ENCODE measurements around the gene CCN6.

CCN6 gene

GRCh38 chr6:112085286-112086065 lies 31.6 kb downstream of the CCN6 start:
- H3K4me1 ChIP-seq (ENCODE audit: control insufficient read depth, low read depth, low read length) = no peaks in the 10 kb centered on the region
- H2BK5ac ChIP-seq (ENCODE audit: low read length) = no peak overlapping the region
- no peak overlapping the region for H3K4me3 ChIP-seq (ENCODE audit: low read length)
- H4K8ac ChIP-seq (ENCODE audit: low read depth, low read length) = no peak overlapping the region
- H3K56ac ChIP-seq (ENCODE audit: low read length) = no peak overlapping the region
- no peaks in the 10 kb centered on the region for H3K36me3 ChIP-seq (ENCODE audit: control insufficient read depth, insufficient read depth, low read length)
- no peak overlapping the region for H3K4me2 ChIP-seq (ENCODE audit: low read length)
- H3K18ac ChIP-seq (ENCODE audit: low read length) = no peak overlapping the region
- no CpG with 5 or more reads among the region's 8 CpGs for WGBS (ENCODE audit: extremely low coverage, insufficient coverage, low lambda C conversion rate)
- H3K27me3 ChIP-seq (ENCODE audit: insufficient read depth, low read length, poor library complexity) = no peaks in the 10 kb centered on the region
- H2BK15ac ChIP-seq (replicated peaks; ENCODE audit: low read depth) = no peak overlapping the region
- no peak overlapping the region for H4K5ac ChIP-seq (ENCODE audit: low read length)
- no peak overlapping the region for H3K23ac ChIP-seq (ENCODE audit: low read length)
- H2AK5ac ChIP-seq (ENCODE audit: low read length) = no peak overlapping the region
- H3K27ac ChIP-seq (ENCODE audit: low read depth, low read length) = no peak overlapping the region
- no peak overlapping the region for H2BK120ac ChIP-seq (ENCODE audit: low read depth, low read length)
- H3K4ac ChIP-seq (ENCODE audit: low read depth, low read length) = no peak overlapping the region
- no peaks in the 10 kb centered on the region for H3K79me1 ChIP-seq (ENCODE audit: low read length)
- H3K9ac ChIP-seq (ENCODE audit: low read length) = no peak overlapping the region
- H3K79me2 ChIP-seq (ENCODE audit: control insufficient read depth, insufficient read depth, low read length) = no peaks in the 10 kb centered on the region
- DNase-seq = no peak

GRCh38 chr6:112086744-112087135 lies 32.8 kb downstream of the CCN6 start:
- Histone ChIP-seq H3K4me2 (ENCODE audit: low read length) (peak overlapping the region; percentile 56), H3K79me1 (ENCODE audit: low read length) (no peaks in the 10 kb centered on the region), H4K5ac (ENCODE audit: low read length) (no peak overlapping the region), H2BK5ac (ENCODE audit: low read length) (peak overlapping the region; percentile 43), H3K56ac (ENCODE audit: low read length) (peak overlapping the region; percentile 87), H3K18ac (ENCODE audit: low read length) (no peak overlapping the region), H2AK5ac (ENCODE audit: low read length) (no peak overlapping the region), H3K27ac (ENCODE audit: low read depth, low read length) (peak overlapping the region; percentile 82), H2BK120ac (ENCODE audit: low read depth, low read length) (no peak overlapping the region), H3K27me3 (ENCODE audit: insufficient read depth, low read length, poor library complexity) (no peaks in the 10 kb centered on the region), H3K36me3 (ENCODE audit: control insufficient read depth, insufficient read depth, low read length) (no peaks in the 10 kb centered on the region), H3K4me1 (ENCODE audit: control insufficient read depth, low read depth, low read length) (no peaks in the 10 kb centered on the region), H3K4me3 (ENCODE audit: low read length) (peak overlapping the region; percentile 77), H2BK15ac (replicated peaks; ENCODE audit: low read depth) (no peak overlapping the region), H3K9ac (ENCODE audit: low read length) (peak overlapping the region; percentile 77), H4K8ac (ENCODE audit: low read depth, low read length) (no peak overlapping the region), H3K4ac (ENCODE audit: low read depth, low read length) (no peak overlapping the region), H3K23ac (ENCODE audit: low read length) (no peak overlapping the region), H3K79me2 (ENCODE audit: control insufficient read depth, insufficient read depth, low read length) (no peaks in the 10 kb centered on the region)
- WGBS (ENCODE audit: extremely low coverage, insufficient coverage, low lambda C conversion rate) = no CpG with 5 or more reads among the region's 8 CpGs
- DNase-seq = peak; percentile 63

GRCh38 chr6:112087136-112087911 lies 33.4 kb downstream of the CCN6 start, which contains the start of the genes FAM229B and TUBE1:
FAM229B (plus strand) TSS chr6:112087591; CDS start chr6:112099284, 11,693 bp downstream.
TUBE1 (minus strand) TSS chr6:112087482; CDS start chr6:112087434, 48 bp downstream.
- H3K18ac ChIP-seq (ENCODE audit: low read length) = no peak within 1 kb of the TSS
- no peak within 1 kb of the TSS for H4K8ac ChIP-seq (ENCODE audit: low read depth, low read length)
- peak within 1 kb of the TSS; percentile 77 for H3K4me3 ChIP-seq (ENCODE audit: low read length)
- H3K4me2 ChIP-seq (ENCODE audit: low read length) = peak within 1 kb of the TSS; percentile 74
- no peaks in the 10 kb centered on the region for H3K79me1 ChIP-seq (ENCODE audit: low read length)
- peak; percentile 99 for DNase-seq
- peak within 1 kb of the TSS; percentile 43 for H2BK5ac ChIP-seq (ENCODE audit: low read length)
- no peak within 1 kb of the TSS for H2AK5ac ChIP-seq (ENCODE audit: low read length)
- no peak within 1 kb of the TSS for H3K4ac ChIP-seq (ENCODE audit: low read depth, low read length)
- H3K4me1 ChIP-seq (ENCODE audit: control insufficient read depth, low read depth, low read length) = no peaks in the 10 kb centered on the region
- H3K79me2 ChIP-seq (ENCODE audit: control insufficient read depth, insufficient read depth, low read length) = no peaks in the 10 kb centered on the region
- no peak within 1 kb of the TSS for H3K23ac ChIP-seq (ENCODE audit: low read length)
- H3K9ac ChIP-seq (ENCODE audit: low read length) = peak within 1 kb of the TSS; percentile 77
- H3K27ac ChIP-seq (ENCODE audit: low read depth, low read length) = peak within 1 kb of the TSS; percentile 82
- WGBS (ENCODE audit: extremely low coverage, insufficient coverage, low lambda C conversion rate) = no CpG with 5 or more reads among the region's 60 CpGs
- H3K36me3 ChIP-seq (ENCODE audit: control insufficient read depth, insufficient read depth, low read length) = no peaks in the 10 kb centered on the region
- H3K27me3 ChIP-seq (ENCODE audit: insufficient read depth, low read length, poor library complexity) = no peaks in the 10 kb centered on the region
- no peak within 1 kb of the TSS for H4K5ac ChIP-seq (ENCODE audit: low read length)
- H2BK15ac ChIP-seq (replicated peaks; ENCODE audit: low read depth) = no peak within 1 kb of the TSS
- peak within 1 kb of the TSS; percentile 87 for H3K56ac ChIP-seq (ENCODE audit: low read length)
- no peak within 1 kb of the TSS for H2BK120ac ChIP-seq (ENCODE audit: low read depth, low read length)

- Histone ChIP-seq H4K5ac (ENCODE audit: low read length) (no peak overlapping the region), H3K9ac (ENCODE audit: low read length) (peak overlapping the region; percentile 48), H2BK120ac (ENCODE audit: low read depth, low read length) (no peak overlapping the region), H3K79me2 (ENCODE audit: control insufficient read depth, insufficient read depth, low read length) (no peaks in the 10 kb centered on the region), H2BK5ac (ENCODE audit: low read length) (no peak overlapping the region), H3K27ac (ENCODE audit: low read depth, low read length) (no peak overlapping the region), H3K4me2 (ENCODE audit: low read length) (peak overlapping the region; percentile 74), H3K18ac (ENCODE audit: low read length) (no peak overlapping the region), H3K56ac (ENCODE audit: low read length) (peak overlapping the region; percentile 29), H3K4me3 (ENCODE audit: low read length) (peak overlapping the region; percentile 68), H3K27me3 (ENCODE audit: insufficient read depth, low read length, poor library complexity) (no peaks in the 10 kb centered on the region), H2AK5ac (ENCODE audit: low read length) (no peak overlapping the region), H4K8ac (ENCODE audit: low read depth, low read length) (no peak overlapping the region), H2BK15ac (replicated peaks; ENCODE audit: low read depth) (no peak overlapping the region), H3K36me3 (ENCODE audit: control insufficient read depth, insufficient read depth, low read length) (no peaks in the 10 kb centered on the region), H3K79me1 (ENCODE audit: low read length) (no peaks in the 10 kb centered on the region), H3K23ac (ENCODE audit: low read length) (no peak overlapping the region), H3K4me1 (ENCODE audit: control insufficient read depth, low read depth, low read length) (no peaks in the 10 kb centered on the region), H3K4ac (ENCODE audit: low read depth, low read length) (no peak overlapping the region)
- no peak for DNase-seq
- no CpG with 5 or more reads among the region's 7 CpGs for WGBS (ENCODE audit: extremely low coverage, insufficient coverage, low lambda C conversion rate)
These were observed 34.0 kb downstream of the CCN6 start for GRCh38 chr6:112087916-112088315.

- no CpG with 5 or more reads among the region's 2 CpGs for WGBS (ENCODE audit: extremely low coverage, insufficient coverage, low lambda C conversion rate)
- Histone ChIP-seq H2BK5ac (ENCODE audit: low read length) (no peak overlapping the region), H2AK5ac (ENCODE audit: low read length) (no peak overlapping the region), H3K23ac (ENCODE audit: low read length) (no peak overlapping the region), H3K27ac (ENCODE audit: low read depth, low read length) (no peak overlapping the region), H3K79me1 (ENCODE audit: low read length) (no peaks in the 10 kb centered on the region), H3K4ac (ENCODE audit: low read depth, low read length) (no peak overlapping the region), H2BK120ac (ENCODE audit: low read depth, low read length) (no peak overlapping the region), H3K4me1 (ENCODE audit: control insufficient read depth, low read depth, low read length) (no peaks in the 10 kb centered on the region), H3K4me2 (ENCODE audit: low read length) (no peak overlapping the region), H3K27me3 (ENCODE audit: insufficient read depth, low read length, poor library complexity) (no peaks in the 10 kb centered on the region), H3K4me3 (ENCODE audit: low read length) (no peak overlapping the region), H3K36me3 (ENCODE audit: control insufficient read depth, insufficient read depth, low read length) (no peaks in the 10 kb centered on the region), H3K9ac (ENCODE audit: low read length) (no peak overlapping the region), H2BK15ac (replicated peaks; ENCODE audit: low read depth) (no peak overlapping the region), H3K79me2 (ENCODE audit: control insufficient read depth, insufficient read depth, low read length) (no peaks in the 10 kb centered on the region), H3K18ac (ENCODE audit: low read length) (no peak overlapping the region), H4K8ac (ENCODE audit: low read depth, low read length) (no peak overlapping the region), H4K5ac (ENCODE audit: low read length) (no peak overlapping the region), H3K56ac (ENCODE audit: low read length) (no peak overlapping the region)
- no peak for DNase-seq
These were observed 43.0 kb downstream of the CCN6 start for GRCh38 chr6:112096901-112097300.

Data from mesendoderm (in vitro differentiated cells).